ENCODE measurements around the gene IPO5. TPM values are rescaled to one million over a fixed set of nuclear protein-coding genes. Genes with fewer than 3 reads are reported as not detected.

The IPO5 gene
- total RNA-seq, 2 experiments from 2014 or later = 201 to 214 TPM

Other genes starting within 250 kb of the IPO5 start
- under 1 TPM; 0.56 to 0.64 TPM for gene FARP1, start 189.4 kb downstream of the IPO5 start, total RNA-seq
- not detected for gene RNF113B, start 223.6 kb downstream of the IPO5 start, total RNA-seq